Esophagus squamous epithelium (tissue), 4 donors: ENCODE results near the gene ID2.

Experiments
- POLR2A ChIP-seq, 4 donors: fragments of 450-650 bp; IDR thresholded peaks; one replicate each; pipeline ENCODE4 v1.6.1; 2017; ENCODE audit warnings: antibody characterized with exemption in 4 of 4, mild to moderate bottlenecking in 4 of 4, moderate library complexity in 3 of 4
- TF ChIP-seq, protein P1 (sequence below), 6 experiments: fragments of 450-650 bp in 4 of 6; fragments of 200-600 bp in 2 of 6; sonication (generic) in 2 of 6; IDR thresholded peaks; one replicate each; pipeline ENCODE4 v1.5.1; 2016 to 2019; ENCODE audit warnings: antibody characterized with exemption in 6 of 6, mild to moderate bottlenecking in 4 of 6, moderate library complexity in 4 of 6

DNA sequence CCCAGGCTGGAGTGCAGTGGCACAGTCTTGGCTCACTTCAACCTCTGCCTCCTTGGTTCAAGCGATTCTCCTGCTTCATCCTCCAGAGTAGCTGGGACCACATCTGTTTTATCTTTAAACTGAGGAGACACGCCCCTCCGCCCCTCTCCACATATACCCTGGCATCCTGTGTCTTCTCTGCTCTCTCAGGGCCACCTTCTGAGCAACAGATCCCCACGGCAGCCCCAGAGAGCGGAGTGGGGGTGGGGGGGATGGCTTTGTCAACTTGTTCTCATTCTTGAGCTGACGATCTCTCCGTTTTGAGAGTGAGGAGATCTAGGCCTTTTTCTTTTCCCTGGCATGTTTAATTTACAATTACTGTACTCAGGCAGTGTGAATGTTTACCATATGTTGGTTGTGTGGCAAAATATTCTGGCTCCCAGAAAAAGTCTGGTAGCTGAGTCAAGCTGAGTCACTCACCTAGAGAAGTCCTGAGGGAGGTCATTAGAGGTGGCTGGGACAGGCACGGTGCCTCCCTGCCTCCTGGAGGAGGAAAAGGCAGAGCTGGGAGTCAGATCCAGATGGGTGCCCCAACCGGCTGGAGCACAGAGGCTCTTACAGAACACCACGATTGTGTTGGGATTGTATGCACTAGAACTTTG is 19.5 kb upstream of the ID2 start:
- no peak for TF ChIP-seq POLR2A (IDR thresholded peaks at IDR 0.05)
- TF ChIP-seq, protein P1, sequence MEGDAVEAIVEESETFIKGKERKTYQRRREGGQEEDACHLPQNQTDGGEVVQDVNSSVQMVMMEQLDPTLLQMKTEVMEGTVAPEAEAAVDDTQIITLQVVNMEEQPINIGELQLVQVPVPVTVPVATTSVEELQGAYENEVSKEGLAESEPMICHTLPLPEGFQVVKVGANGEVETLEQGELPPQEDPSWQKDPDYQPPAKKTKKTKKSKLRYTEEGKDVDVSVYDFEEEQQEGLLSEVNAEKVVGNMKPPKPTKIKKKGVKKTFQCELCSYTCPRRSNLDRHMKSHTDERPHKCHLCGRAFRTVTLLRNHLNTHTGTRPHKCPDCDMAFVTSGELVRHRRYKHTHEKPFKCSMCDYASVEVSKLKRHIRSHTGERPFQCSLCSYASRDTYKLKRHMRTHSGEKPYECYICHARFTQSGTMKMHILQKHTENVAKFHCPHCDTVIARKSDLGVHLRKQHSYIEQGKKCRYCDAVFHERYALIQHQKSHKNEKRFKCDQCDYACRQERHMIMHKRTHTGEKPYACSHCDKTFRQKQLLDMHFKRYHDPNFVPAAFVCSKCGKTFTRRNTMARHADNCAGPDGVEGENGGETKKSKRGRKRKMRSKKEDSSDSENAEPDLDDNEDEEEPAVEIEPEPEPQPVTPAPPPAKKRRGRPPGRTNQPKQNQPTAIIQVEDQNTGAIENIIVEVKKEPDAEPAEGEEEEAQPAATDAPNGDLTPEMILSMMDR (IDR thresholded peaks at IDR 0.05), result peak in 1 of 6 experiments; percentile 29
